ENCODE measurements around the gene ALG9. TPM values are rescaled to one million over a fixed set of nuclear protein-coding genes. Genes with fewer than 3 reads are reported as not detected.

The ALG9 gene
- total RNA-seq, 1 experiment from 2014 or later = 23.7 TPM

DNA sequence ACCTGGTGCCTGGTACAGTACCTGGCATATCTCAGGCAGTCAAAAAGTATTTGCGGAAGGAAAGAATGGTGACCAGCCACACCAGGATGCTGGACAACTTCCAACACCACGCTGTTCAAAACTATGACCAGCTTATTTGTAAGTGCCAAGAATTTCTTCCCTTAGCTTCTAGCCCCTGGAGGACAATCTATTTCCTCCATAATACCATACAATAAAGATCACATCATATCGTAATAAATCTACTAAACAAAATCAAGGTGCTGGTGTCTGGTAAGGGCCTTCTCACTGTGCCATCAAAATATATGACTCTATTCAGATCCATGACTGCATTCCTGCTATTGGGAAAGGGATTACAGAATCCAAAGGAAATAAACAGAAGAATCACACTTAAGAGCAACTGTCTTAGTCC, 51.5 kb downstream of the ALG9 start:
- no peak overlapping the region for H3K9ac ChIP-seq (ENCODE audit: low read length)
- no peak overlapping the region for H2AFZ ChIP-seq (ENCODE audit: low read depth, low read length, poor library complexity, severe bottlenecking)
- H3K27ac ChIP-seq (ENCODE audit: low read depth, low read length) = no peak overlapping the region
- H3K4me2 ChIP-seq (ENCODE audit: low read length) = no peak overlapping the region
- H4K20me1 ChIP-seq (ENCODE audit: insufficient read depth) = no peaks in the 10 kb centered on the region
- DNase-seq (ENCODE audit: low read depth, low spot score) = no peak
- no peak overlapping the region for H3K4me3 ChIP-seq (replicated peaks in 1 of 2; ENCODE audit: low read depth in 1 of 2, low read length in 2 of 2)
- ChIA-PET CTCF (no interaction called here), RAD21 (ENCODE audit: low non-redundant PET in 1 of 2, low total read pairs in 2 of 2, uncharacterized antibody in 2 of 2, unreplicated experiment in 2 of 2) (no interaction called here), POLR2A (no interaction called here)
- TF ChIP-seq, protein P1, sequence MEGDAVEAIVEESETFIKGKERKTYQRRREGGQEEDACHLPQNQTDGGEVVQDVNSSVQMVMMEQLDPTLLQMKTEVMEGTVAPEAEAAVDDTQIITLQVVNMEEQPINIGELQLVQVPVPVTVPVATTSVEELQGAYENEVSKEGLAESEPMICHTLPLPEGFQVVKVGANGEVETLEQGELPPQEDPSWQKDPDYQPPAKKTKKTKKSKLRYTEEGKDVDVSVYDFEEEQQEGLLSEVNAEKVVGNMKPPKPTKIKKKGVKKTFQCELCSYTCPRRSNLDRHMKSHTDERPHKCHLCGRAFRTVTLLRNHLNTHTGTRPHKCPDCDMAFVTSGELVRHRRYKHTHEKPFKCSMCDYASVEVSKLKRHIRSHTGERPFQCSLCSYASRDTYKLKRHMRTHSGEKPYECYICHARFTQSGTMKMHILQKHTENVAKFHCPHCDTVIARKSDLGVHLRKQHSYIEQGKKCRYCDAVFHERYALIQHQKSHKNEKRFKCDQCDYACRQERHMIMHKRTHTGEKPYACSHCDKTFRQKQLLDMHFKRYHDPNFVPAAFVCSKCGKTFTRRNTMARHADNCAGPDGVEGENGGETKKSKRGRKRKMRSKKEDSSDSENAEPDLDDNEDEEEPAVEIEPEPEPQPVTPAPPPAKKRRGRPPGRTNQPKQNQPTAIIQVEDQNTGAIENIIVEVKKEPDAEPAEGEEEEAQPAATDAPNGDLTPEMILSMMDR (IDR thresholded peaks at IDR 0.05 in 2 of 3, conservative IDR thresholded peaks at IDR 0.05 in 1 of 3; ENCODE audit: borderline replicate concordance in 1 of 3, insufficient read depth in 1 of 3, low read depth in 2 of 3, low read length in 2 of 3) = no peak
- TF ChIP-seq RAD21 (IDR thresholded peaks at IDR 0.05; ENCODE audit: low read depth) = no peak
- no peak for TF ChIP-seq ELF1 (IDR thresholded peaks at IDR 0.05; ENCODE audit: borderline replicate concordance, low read depth)
- TF ChIP-seq ZFX (IDR thresholded peaks at IDR 0.05) = no peak
- no peak for TF ChIP-seq POLR2AphosphoS5 (IDR thresholded peaks at IDR 0.05; ENCODE audit: low read depth, low read length)
- TF ChIP-seq POLR2A (IDR thresholded peaks at IDR 0.05; ENCODE audit: borderline replicate concordance, extremely low read depth, insufficient read depth, insufficient read length) = no peak
- no TSS peak for BruUV-seq (replicated peaks)
- no peak for ATAC-seq
- intact Hi-C loops (cut with micrococcal nuclease) = no loop called here
- H3K27me3 ChIP-seq (ENCODE audit: insufficient read depth, low read length) = no peaks in the 10 kb centered on the region
- H3K36me3 ChIP-seq (ENCODE audit: control insufficient read depth in 1 of 2, insufficient read depth in 2 of 2, low read length in 2 of 2) = no peaks in the 10 kb centered on the region
- H3K79me2 ChIP-seq (ENCODE audit: insufficient read depth, low read length) = no peaks in the 10 kb centered on the region
- H3K9me2 ChIP-seq (ENCODE audit: insufficient read depth) = no peaks in the 10 kb centered on the region
- no peaks in the 10 kb centered on the region for H3K4me1 ChIP-seq (ENCODE audit: control insufficient read depth in 1 of 2, insufficient read depth in 2 of 2, low read length in 2 of 2)
- no peaks in the 10 kb centered on the region for H3K9me3 ChIP-seq (ENCODE audit: control insufficient read depth in 1 of 2, insufficient read depth in 1 of 2, low read depth in 1 of 2, low read length in 2 of 2)

DNA sequence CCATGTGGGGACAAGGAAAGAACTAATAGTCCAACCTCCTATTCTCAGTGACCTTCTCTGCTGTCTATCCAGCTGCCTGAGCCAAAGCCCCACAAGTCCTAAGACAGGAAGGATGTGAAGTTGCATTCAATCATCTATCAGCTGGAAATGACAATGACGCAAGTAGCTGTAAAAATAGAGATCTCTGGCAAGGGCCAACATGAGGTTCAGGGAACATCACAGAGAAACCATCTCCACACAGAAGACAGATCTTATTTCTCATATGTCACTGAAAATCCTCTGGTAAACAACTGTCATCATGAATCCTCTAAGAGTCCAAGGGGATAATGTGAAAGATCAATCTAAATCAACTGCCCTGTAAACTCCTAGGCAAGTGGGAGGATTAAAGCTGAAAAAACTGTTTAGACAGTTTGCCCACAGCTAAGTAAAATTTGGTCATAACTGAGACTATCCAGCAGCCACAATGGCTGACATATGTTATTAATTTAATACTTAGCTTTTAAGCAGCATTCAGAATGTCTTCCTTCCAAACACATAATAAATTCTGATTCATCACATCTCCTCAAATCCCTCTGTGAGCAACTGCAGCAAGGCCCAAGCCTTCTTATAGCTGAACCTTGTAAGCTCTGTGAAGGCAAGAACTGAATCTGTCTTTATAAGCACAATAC, 52.1 kb downstream of the ALG9 start:
- no peak overlapping the region for H3K4me3 ChIP-seq (replicated peaks in 1 of 2; ENCODE audit: low read depth in 1 of 2, low read length in 2 of 2)
- ChIA-PET RAD21 (ENCODE audit: low non-redundant PET in 1 of 2, low total read pairs in 2 of 2, uncharacterized antibody in 2 of 2, unreplicated experiment in 2 of 2) (no interaction called here), CTCF (no interaction called here), POLR2A (no interaction called here)
- no TSS peak for BruUV-seq (replicated peaks)
- H3K79me2 ChIP-seq (ENCODE audit: insufficient read depth, low read length) = no peaks in the 10 kb centered on the region
- H3K9me2 ChIP-seq (ENCODE audit: insufficient read depth) = no peaks in the 10 kb centered on the region
- ATAC-seq = no peak
- TF ChIP-seq TCF7L2 (IDR thresholded peaks at IDR 0.05; ENCODE audit: borderline replicate concordance, extremely low read depth, insufficient read depth, insufficient read length) = no peak
- no peak for TF ChIP-seq EZH2phosphoT487 (IDR thresholded peaks at IDR 0.05; ENCODE audit: borderline replicate concordance)
- TF ChIP-seq, protein P2, sequence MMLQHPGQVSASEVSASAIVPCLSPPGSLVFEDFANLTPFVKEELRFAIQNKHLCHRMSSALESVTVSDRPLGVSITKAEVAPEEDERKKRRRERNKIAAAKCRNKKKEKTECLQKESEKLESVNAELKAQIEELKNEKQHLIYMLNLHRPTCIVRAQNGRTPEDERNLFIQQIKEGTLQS (IDR thresholded peaks at IDR 0.05) = no peak
- no peak for TF ChIP-seq ZNF274 (IDR thresholded peaks at IDR 0.05; ENCODE audit: low read depth, low read length)
- no peak for TF ChIP-seq RAD21 (IDR thresholded peaks at IDR 0.05; ENCODE audit: low read depth)
- no peak for TF ChIP-seq ZFX (IDR thresholded peaks at IDR 0.05)
- TF ChIP-seq SP1 (IDR thresholded peaks at IDR 0.05; ENCODE audit: low read depth) = no peak
- TF ChIP-seq SRF (IDR thresholded peaks at IDR 0.05; ENCODE audit: low read depth) = no peak
- TF ChIP-seq POLR2AphosphoS5 (IDR thresholded peaks at IDR 0.05; ENCODE audit: low read depth, low read length) = no peak
- TF ChIP-seq POLR2A (IDR thresholded peaks at IDR 0.05; ENCODE audit: borderline replicate concordance, extremely low read depth, insufficient read depth, insufficient read length) = no peak
- TF ChIP-seq, protein P3, sequence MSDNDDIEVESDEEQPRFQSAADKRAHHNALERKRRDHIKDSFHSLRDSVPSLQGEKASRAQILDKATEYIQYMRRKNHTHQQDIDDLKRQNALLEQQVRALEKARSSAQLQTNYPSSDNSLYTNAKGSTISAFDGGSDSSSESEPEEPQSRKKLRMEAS (IDR thresholded peaks at IDR 0.05) = no peak
- no peak for TF ChIP-seq CBX3 (IDR thresholded peaks at IDR 0.05; ENCODE audit: low read depth)
- no peak for TF ChIP-seq EGR1 (IDR thresholded peaks at IDR 0.05; ENCODE audit: low read depth)
- TF ChIP-seq ELF1 (IDR thresholded peaks at IDR 0.05; ENCODE audit: borderline replicate concordance, low read depth) = no peak
- TF ChIP-seq, protein P4, sequence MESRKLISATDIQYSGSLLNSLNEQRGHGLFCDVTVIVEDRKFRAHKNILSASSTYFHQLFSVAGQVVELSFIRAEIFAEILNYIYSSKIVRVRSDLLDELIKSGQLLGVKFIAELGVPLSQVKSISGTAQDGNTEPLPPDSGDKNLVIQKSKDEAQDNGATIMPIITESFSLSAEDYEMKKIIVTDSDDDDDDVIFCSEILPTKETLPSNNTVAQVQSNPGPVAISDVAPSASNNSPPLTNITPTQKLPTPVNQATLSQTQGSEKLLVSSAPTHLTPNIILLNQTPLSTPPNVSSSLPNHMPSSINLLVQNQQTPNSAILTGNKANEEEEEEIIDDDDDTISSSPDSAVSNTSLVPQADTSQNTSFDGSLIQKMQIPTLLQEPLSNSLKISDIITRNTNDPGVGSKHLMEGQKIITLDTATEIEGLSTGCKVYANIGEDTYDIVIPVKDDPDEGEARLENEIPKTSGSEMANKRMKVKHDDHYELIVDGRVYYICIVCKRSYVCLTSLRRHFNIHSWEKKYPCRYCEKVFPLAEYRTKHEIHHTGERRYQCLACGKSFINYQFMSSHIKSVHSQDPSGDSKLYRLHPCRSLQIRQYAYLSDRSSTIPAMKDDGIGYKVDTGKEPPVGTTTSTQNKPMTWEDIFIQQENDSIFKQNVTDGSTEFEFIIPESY (IDR thresholded peaks at IDR 0.05; ENCODE audit: extremely low read depth, insufficient replicate concordance, low read length) = no peak
- H2AFZ ChIP-seq (ENCODE audit: low read depth, low read length, poor library complexity, severe bottlenecking) = no peak overlapping the region
- intact Hi-C loops (cut with micrococcal nuclease) = no loop called here
- H3K9ac ChIP-seq (ENCODE audit: low read length) = no peak overlapping the region
- H4K20me1 ChIP-seq (ENCODE audit: insufficient read depth) = no peaks in the 10 kb centered on the region
- no peak overlapping the region for H3K27ac ChIP-seq (ENCODE audit: low read depth, low read length)
- DNase-seq (ENCODE audit: low read depth, low spot score) = no peak
- H3K36me3 ChIP-seq (ENCODE audit: control insufficient read depth in 1 of 2, insufficient read depth in 2 of 2, low read length in 2 of 2) = no peaks in the 10 kb centered on the region
- no peaks in the 10 kb centered on the region for H3K9me3 ChIP-seq (ENCODE audit: control insufficient read depth in 1 of 2, insufficient read depth in 1 of 2, low read depth in 1 of 2, low read length in 2 of 2)
- H3K4me1 ChIP-seq (ENCODE audit: control insufficient read depth in 1 of 2, insufficient read depth in 2 of 2, low read length in 2 of 2) = no peaks in the 10 kb centered on the region
- H3K27me3 ChIP-seq (ENCODE audit: insufficient read depth, low read length) = no peaks in the 10 kb centered on the region
- no peak overlapping the region for H3K4me2 ChIP-seq (ENCODE audit: low read length)

Measured in HCT116 (cell line).